ENCODE measurements around the gene POT1.

The POT1 gene

DNA sequence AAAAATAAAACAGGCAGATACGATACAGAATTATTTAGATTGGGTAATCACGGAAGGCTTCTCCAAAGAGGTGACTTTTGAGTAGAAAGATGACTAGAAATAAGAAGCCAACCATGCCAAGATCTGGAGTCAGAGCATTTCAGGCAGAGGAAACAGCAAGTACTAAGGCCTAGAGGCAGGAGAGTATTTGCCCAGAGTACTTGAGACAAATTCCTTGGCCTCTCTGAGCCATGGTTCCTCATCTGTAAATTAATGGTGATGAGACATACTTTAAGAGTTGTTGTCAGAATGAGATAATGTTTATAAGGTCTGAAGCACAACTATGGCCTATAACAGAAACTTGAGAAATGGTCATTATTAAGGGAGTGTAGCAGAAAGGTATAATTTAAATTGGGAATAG, 148.2 kb downstream of the POT1 start:
- TF ChIP-seq, protein P1, sequence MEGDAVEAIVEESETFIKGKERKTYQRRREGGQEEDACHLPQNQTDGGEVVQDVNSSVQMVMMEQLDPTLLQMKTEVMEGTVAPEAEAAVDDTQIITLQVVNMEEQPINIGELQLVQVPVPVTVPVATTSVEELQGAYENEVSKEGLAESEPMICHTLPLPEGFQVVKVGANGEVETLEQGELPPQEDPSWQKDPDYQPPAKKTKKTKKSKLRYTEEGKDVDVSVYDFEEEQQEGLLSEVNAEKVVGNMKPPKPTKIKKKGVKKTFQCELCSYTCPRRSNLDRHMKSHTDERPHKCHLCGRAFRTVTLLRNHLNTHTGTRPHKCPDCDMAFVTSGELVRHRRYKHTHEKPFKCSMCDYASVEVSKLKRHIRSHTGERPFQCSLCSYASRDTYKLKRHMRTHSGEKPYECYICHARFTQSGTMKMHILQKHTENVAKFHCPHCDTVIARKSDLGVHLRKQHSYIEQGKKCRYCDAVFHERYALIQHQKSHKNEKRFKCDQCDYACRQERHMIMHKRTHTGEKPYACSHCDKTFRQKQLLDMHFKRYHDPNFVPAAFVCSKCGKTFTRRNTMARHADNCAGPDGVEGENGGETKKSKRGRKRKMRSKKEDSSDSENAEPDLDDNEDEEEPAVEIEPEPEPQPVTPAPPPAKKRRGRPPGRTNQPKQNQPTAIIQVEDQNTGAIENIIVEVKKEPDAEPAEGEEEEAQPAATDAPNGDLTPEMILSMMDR (conservative IDR thresholded peaks at IDR 0.05; ENCODE audit: control insufficient read depth, insufficient read depth, low read depth, low read length), result no peak
- no peak overlapping the region for H3K4me3 ChIP-seq (ENCODE audit: control insufficient read depth, low read depth, low read length)
- DNase-seq (ENCODE audit: low read depth), result no peak

DNA sequence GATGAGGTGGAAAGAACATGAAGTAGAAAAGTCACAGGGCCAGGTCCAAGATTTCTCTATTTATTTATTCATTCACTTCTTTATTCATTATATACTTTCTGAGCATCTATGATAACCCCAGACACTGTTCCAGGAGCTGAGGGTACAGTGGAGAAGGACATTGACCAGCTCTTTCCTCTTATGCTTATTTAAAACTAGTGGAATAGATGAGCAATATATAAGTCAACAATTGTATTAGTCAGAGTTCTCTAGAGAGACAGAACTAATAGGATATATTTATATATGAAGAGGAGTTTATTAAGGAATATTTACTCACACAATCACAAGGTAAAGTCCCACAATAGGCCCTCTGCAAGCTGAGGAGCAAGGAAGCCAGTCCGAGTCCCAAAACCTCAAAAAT, 149.0 kb downstream of the POT1 start:
- DNase-seq (ENCODE audit: low read depth), result no peak
- TF ChIP-seq, protein P1 (conservative IDR thresholded peaks at IDR 0.05; ENCODE audit: control insufficient read depth, insufficient read depth, low read depth, low read length), result no peak
- no peak overlapping the region for H3K4me3 ChIP-seq (ENCODE audit: control insufficient read depth, low read depth, low read length)

DNA sequence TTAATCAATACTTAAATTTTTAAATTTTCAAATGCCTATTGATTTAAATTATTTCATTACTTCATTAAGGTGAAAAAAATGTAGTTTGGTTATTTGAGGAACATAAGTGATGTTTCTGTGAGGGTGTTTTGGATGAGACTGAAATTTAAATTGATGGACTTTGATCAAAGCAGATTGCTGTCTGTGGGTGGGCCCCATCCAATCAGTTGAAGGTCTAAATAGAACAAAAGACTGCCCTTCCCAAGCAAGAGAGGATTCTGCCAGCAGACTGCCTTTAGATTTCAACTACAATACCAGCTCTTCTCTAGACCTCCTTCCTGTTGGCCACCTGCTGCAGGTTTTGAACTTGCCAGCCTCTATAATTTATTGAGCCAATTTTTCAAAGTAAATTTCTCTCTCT, 149.6 kb downstream of the POT1 start:
- no peak for DNase-seq (ENCODE audit: low read depth)
- H3K4me3 ChIP-seq (ENCODE audit: control insufficient read depth, low read depth, low read length), result no peak overlapping the region
- TF ChIP-seq, protein P1 (conservative IDR thresholded peaks at IDR 0.05; ENCODE audit: control insufficient read depth, insufficient read depth, low read depth, low read length), result no peak

DNA sequence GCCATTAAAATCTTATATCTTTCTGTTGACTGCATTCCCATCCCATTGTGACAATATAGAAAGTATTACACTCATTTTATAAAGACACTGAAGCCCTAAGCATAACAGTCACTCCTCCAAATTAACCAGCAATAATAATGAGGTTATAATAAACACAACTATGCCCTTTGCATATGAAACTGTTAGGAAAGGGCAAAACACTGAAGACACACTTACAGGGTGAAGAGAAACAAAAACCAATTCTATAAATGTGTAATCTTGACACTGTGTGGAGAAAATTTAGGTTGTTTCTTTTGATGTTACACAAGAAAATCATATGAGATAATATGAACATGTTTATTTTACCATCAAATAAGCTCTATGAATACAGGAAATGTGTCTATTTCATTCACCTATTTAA, 150.0 kb downstream of the POT1 start:
- no peak overlapping the region for H3K4me3 ChIP-seq (ENCODE audit: control insufficient read depth, low read depth, low read length)
- no peak for DNase-seq (ENCODE audit: low read depth)
- TF ChIP-seq, protein P1 (conservative IDR thresholded peaks at IDR 0.05; ENCODE audit: control insufficient read depth, insufficient read depth, low read depth, low read length), result no peak

DNA sequence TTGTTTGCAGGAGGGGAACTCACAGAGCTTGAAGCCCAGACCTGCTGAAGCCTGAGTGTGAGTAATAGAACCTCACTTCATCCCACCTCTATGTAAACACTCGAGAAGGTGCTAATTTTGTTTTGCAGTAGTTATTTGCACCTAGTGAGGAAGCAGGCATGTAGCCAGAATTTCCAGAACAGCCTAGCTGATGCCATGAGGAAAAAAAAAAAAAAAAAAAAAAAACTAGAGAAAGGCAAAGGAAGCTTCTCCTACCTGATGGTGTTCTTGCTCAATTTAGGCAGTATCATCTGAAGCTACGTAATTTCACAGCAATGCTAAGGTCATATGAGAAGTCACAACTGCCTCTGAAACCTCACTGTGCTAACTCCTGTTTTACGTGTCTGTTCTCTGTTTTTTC, 150.4 kb downstream of the POT1 start:
- TF ChIP-seq, protein P1 (conservative IDR thresholded peaks at IDR 0.05; ENCODE audit: control insufficient read depth, insufficient read depth, low read depth, low read length), result no peak
- DNase-seq (ENCODE audit: low read depth), result no peak
- no peak overlapping the region for H3K4me3 ChIP-seq (ENCODE audit: control insufficient read depth, low read depth, low read length)

DNA sequence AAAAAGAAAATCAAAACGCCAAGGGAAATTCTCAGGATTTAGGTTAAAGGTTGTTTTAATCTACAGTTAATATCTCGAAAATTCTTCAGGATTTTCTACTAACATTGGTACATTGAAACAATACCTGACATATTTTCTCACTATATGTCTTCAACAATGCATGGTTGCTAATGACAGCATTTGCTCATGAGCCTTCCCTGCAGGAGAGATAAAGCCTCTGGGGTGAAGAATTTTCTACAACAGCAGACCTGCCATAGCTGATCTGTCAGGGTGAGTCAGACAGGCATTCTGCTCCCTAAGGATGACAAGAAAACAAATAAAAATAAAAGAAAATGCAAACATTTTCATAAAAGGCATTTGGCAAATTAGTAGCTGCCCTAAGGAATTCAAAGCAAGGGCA, 152.4 kb downstream of the POT1 start:
- DNase-seq (ENCODE audit: low read depth), result no peak
- H3K4me3 ChIP-seq (ENCODE audit: control insufficient read depth, low read depth, low read length), result no peak overlapping the region

More for the DNA sequence above, 152.4 kb downstream of the POT1 start:
- TF ChIP-seq, protein P1 (conservative IDR thresholded peaks at IDR 0.05; ENCODE audit: control insufficient read depth, insufficient read depth, low read depth, low read length), result no peak
